IPS-20b (cell line): ENCODE measurements around the gene ATP6V1C2.

Experiments used
- H3K27ac ChIP-seq: one replicate; pipeline ENCODE4 v1.5.1; 2013; ENCODE audit warnings: low read length
- H3K27me3 ChIP-seq: 2 replicates; pipeline ENCODE4 v1.6.1; 2013; ENCODE audit warnings: mild to moderate bottlenecking, low read length, inconsistent platforms; ENCODE audit not compliant: insufficient read depth
- H3K36me3 ChIP-seq: 2 replicates; pipeline ENCODE4 v1.6.1; 2013; ENCODE audit warnings: low read depth, mild to moderate bottlenecking, inconsistent platforms, low read length, moderate library complexity; ENCODE audit not compliant: insufficient read depth
- H3K4me1 ChIP-seq: 2 replicates; pipeline ENCODE4 v1.6.1; 2013; ENCODE audit warnings: mild to moderate bottlenecking, control low read depth, inconsistent platforms, low read length, moderate library complexity; ENCODE audit not compliant: insufficient read depth
- H3K4me3 ChIP-seq: 2 replicates; pipeline ENCODE4 v1.5.1; 2013; ENCODE audit warnings: mild to moderate bottlenecking, low read length, inconsistent platforms
- H3K9ac ChIP-seq: 2 replicates; pipeline ENCODE4 v1.6.1; 2013; ENCODE audit warnings: low read depth, mild to moderate bottlenecking, inconsistent platforms, low read length, moderate library complexity
- H3K9me3 ChIP-seq: 2 replicates; pipeline ENCODE4 v1.6.1; 2013; ENCODE audit warnings: mild to moderate bottlenecking, low read depth, low read length, inconsistent platforms; ENCODE audit not compliant: insufficient read depth

Gene ATP6V1C2

GRCh38 chr2:10706033-10706432, 15.4 kb upstream of the ATP6V1C2 start:
- Histone ChIP-seq H3K27ac (no peak overlapping the region), H3K9me3 (no peaks in the 10 kb centered on the region), H3K27me3 (no peaks in the 10 kb centered on the region), H3K36me3 (no peaks in the 10 kb centered on the region), H3K4me1 (no peaks in the 10 kb centered on the region), H3K9ac (no peak overlapping the region), H3K4me3 (no peak overlapping the region)

- H3K9me3 ChIP-seq: no peaks in the 10 kb centered on the region
- no peaks in the 10 kb centered on the region for H3K27me3 ChIP-seq
- H3K4me1 ChIP-seq: no peaks in the 10 kb centered on the region
- no peak overlapping the region for H3K9ac ChIP-seq
- H3K27ac ChIP-seq: no peak overlapping the region
- no peaks in the 10 kb centered on the region for H3K36me3 ChIP-seq
- no peak overlapping the region for H3K4me3 ChIP-seq
Measured at GRCh38 chr2:10707831-10708230, 13.6 kb upstream of the ATP6V1C2 start.

DNA sequence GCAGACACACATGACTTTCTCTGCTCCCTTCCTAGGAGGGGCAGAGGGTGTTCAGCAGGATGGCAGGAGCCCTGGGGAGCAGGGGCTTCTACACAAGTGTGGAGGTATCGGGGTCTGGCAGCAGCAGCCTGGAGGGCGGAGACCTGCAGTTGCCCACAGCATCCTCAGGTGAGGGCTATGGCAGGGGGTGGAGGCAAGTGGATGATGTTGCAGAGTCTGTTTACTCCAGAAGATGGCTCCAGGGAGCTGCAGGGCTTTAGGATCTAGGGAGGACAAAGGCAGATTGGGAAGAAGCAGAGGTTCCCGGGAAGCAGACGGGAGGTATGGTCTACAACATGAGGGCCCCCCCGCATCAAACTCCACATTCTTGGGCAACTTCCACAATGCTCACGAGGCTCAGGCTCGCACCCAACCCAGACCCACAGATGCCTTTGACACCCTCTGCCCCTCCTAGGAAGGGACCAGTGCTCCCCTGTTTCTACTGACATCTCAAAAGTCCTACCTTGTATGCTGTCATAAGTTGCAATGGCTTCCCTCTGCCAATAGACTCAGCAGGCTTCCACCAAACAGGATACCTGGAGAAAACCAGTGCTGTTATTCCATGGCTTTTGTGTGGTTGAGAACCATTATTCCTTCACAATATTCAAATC, 12.0 kb upstream of the ATP6V1C2 start:
- H3K9ac ChIP-seq: no peak overlapping the region
- H3K36me3 ChIP-seq: no peaks in the 10 kb centered on the region
- H3K4me3 ChIP-seq: no peak overlapping the region
- H3K9me3 ChIP-seq: no peaks in the 10 kb centered on the region
- no peaks in the 10 kb centered on the region for H3K27me3 ChIP-seq
- no peaks in the 10 kb centered on the region for H3K4me1 ChIP-seq
- no peak overlapping the region for H3K27ac ChIP-seq

DNA sequence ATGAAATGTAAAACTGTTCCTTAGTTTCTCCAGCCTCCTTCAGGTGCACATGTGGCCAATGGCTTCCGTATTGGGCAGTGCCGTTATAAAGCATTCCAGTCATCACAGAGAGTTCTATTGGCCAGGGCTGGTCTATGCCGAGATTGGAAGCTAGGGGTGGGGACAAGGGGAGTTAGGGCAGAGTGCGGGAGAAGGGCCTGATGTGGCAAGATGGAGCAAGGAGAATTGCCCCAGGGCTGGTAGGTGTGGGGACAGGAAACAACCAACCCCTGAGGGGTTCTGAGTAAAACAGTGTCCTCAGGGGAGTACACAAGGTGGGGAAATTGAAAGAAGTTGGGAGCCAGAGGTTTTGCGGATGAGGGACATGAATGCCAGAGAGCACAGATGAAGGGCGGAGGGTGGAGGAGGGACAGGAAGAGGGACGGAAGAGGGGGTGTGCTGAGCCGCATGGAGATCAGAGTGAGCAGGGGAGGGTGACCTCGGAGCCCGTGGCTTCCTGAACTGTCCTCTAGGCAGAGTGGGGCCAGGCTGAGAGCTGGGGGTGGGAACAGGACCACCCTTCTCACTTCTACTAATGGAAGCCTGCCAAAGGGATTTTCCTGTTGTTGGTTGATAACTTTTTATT, 9.1 kb upstream of the ATP6V1C2 start:
- no peak overlapping the region for H3K27ac ChIP-seq
- no peaks in the 10 kb centered on the region for H3K4me1 ChIP-seq
- H3K9ac ChIP-seq: no peak overlapping the region
- H3K9me3 ChIP-seq: no peaks in the 10 kb centered on the region
- no peaks in the 10 kb centered on the region for H3K36me3 ChIP-seq
- peaks cover 9% of the 10 kb centered on the region for H3K27me3 ChIP-seq
- H3K4me3 ChIP-seq: no peak overlapping the region

GRCh38 chr2:10716581-10716980, 4.8 kb upstream of the ATP6V1C2 start:
- Histone ChIP-seq H3K4me1 (no peaks in the 10 kb centered on the region), H3K4me3 (no peak overlapping the region), H3K9me3 (no peaks in the 10 kb centered on the region), H3K36me3 (no peaks in the 10 kb centered on the region), H3K9ac (no peak overlapping the region), H3K27ac (no peak overlapping the region), H3K27me3 (peaks cover 49% of the 10 kb centered on the region)

- H3K4me3 ChIP-seq: no peak overlapping the region
- H3K9ac ChIP-seq: no peak overlapping the region
- H3K27me3 ChIP-seq: peaks cover 59% of the 10 kb centered on the region
- no peaks in the 10 kb centered on the region for H3K9me3 ChIP-seq
- no peak overlapping the region for H3K27ac ChIP-seq
- H3K4me1 ChIP-seq: peaks cover 4% of the 10 kb centered on the region; the same call in 1 of the 2 replicates
- H3K36me3 ChIP-seq: no peaks in the 10 kb centered on the region
Measured at GRCh38 chr2:10717628-10718027, 3.8 kb upstream of the ATP6V1C2 start.

- Histone ChIP-seq H3K27ac (no peak overlapping the region), H3K4me1 (peaks cover 4% of the 10 kb centered on the region; the same call in 1 of the 2 replicates), H3K27me3 (peaks cover 86% of the 10 kb centered on the region), H3K9me3 (no peaks in the 10 kb centered on the region), H3K4me3 (no peak overlapping the region), H3K36me3 (no peaks in the 10 kb centered on the region), H3K9ac (no peak overlapping the region)
Measured at GRCh38 chr2:10720306-10720705, 1.1 kb upstream of the ATP6V1C2 start.

DNA sequence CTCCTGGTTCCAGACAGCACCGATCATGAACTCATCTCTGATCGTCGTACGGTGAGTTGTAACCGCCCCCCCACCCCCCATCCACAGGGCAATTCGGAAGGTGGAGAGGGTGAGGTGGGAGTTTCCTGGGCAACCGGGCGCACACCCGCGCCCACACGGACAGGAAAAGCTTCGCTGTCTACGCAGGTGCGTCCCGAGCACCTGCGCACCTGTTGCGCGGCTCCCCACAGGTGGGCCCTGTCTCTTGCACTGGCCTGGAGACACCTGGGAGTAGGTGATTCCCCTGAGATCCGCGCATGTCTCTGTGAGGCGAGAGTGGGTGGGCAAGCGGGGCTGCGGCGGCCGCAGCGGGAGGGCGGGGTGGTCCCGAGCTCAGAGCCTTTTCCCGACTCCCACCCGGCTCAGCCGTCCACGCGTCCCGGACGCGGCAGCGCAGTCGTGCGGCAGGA, 459 bp upstream of the ATP6V1C2 start:
- Histone ChIP-seq H3K27ac (no peak overlapping the region), H3K9ac (no peak overlapping the region), H3K27me3 (peaks cover 89% of the 10 kb centered on the region), H3K36me3 (no peaks in the 10 kb centered on the region), H3K4me3 (peak overlapping the region; percentile 61; the same call in 1 of the 2 replicates), H3K9me3 (no peaks in the 10 kb centered on the region), H3K4me1 (peaks cover 4% of the 10 kb centered on the region; the same call in 1 of the 2 replicates)

DNA sequence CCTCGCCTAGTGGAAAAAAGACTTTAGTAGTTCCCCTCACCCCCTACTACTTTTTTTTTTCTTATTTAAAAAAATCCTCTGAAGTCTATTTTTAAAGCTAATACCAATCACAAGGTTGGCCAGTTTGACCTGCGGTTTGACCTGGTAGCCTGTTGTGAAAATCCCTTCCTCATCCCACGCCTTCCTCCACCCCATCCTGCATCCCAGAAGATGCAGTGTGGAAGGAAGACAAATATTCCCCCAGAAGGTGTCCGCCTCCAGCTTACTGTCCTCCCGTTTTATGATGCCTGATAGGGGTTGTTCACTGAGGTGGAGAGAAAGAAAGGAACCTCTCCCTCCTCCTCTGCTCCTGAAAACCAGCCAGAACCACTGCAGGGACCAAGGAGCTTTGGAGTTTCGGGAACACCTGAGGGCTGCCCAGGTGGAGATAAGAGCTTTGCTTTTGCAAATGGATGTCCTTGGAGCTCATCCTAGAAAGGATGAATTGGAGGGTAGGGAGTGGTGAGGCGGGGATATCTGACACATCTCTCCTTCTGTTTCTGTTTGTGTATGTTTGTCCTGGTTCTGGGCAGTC, 909 bp downstream of the ATP6V1C2 start:
- peak overlapping the region; percentile 75; the same call in 1 of the 2 replicates for H3K4me3 ChIP-seq
- H3K27ac ChIP-seq: no peak overlapping the region
- no peaks in the 10 kb centered on the region for H3K9me3 ChIP-seq
- no peaks in the 10 kb centered on the region for H3K36me3 ChIP-seq
- H3K4me1 ChIP-seq: peaks cover 4% of the 10 kb centered on the region; the same call in 1 of the 2 replicates
- peaks cover 84% of the 10 kb centered on the region for H3K27me3 ChIP-seq
- H3K9ac ChIP-seq: peak overlapping the region; percentile 31; the same call in 1 of the 2 replicates

GRCh38 chr2:10732924-10733565, 11.6 kb downstream of the ATP6V1C2 start:
- no peaks in the 10 kb centered on the region for H3K27me3 ChIP-seq
- no peak overlapping the region for H3K27ac ChIP-seq
- H3K4me3 ChIP-seq: no peak overlapping the region
- no peaks in the 10 kb centered on the region for H3K9me3 ChIP-seq
- H3K4me1 ChIP-seq: no peaks in the 10 kb centered on the region
- H3K9ac ChIP-seq: no peak overlapping the region
- H3K36me3 ChIP-seq: no peaks in the 10 kb centered on the region

DNA sequence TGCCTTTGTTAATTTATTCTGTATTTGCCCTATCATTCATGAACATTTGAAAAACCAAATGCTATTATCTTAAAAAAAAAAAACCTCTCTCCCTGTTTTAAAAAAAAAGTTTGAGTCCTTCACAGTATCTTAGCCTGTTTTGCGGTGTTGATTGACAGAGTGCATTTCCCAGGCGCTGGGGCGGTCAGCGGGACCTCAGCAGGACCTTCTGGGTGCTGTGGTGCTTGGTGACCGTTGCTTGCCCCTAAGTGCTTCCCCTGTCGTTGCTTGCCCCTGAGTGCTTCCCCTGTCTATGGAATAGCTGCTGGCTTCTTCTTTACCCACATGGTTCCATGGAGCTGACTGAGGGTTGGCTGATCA, 12.1 kb downstream of the ATP6V1C2 start:
- H3K4me3 ChIP-seq: no peak overlapping the region
- no peak overlapping the region for H3K9ac ChIP-seq
- H3K27me3 ChIP-seq: no peaks in the 10 kb centered on the region
- H3K4me1 ChIP-seq: no peaks in the 10 kb centered on the region
- no peak overlapping the region for H3K27ac ChIP-seq
- H3K9me3 ChIP-seq: no peaks in the 10 kb centered on the region
- H3K36me3 ChIP-seq: no peaks in the 10 kb centered on the region
